HFFc6 (cell line): ENCODE results near the gene HPS6. TPM values are rescaled to one million over a fixed set of nuclear protein-coding genes. Genes with fewer than 3 reads are reported as not detected.

Experiments used
- DNase-seq: peaks from one replicate; pipeline ENCODE4 v3.0.0-alpha.2; 2018
- H3K27ac Mint-ChIP-seq: 2 replicates; pipeline ENCODE4 v1.8.0; 2020; ENCODE audit warnings: mild to moderate bottlenecking, mixed read lengths
- H3K27me3 Mint-ChIP-seq: 2 replicates; pipeline ENCODE4 v1.8.0; 2021; ENCODE audit warnings: mild to moderate bottlenecking, moderate library complexity, mixed read lengths; ENCODE audit not compliant: insufficient read depth
- H3K36me3 Mint-ChIP-seq: 2 replicates; pipeline ENCODE4 v1.8.0; 2021; ENCODE audit warnings: low read depth, mixed read lengths
- H3K4me1 Mint-ChIP-seq: 2 replicates; pipeline ENCODE4 v1.8.0; 2020; ENCODE audit warnings: low read depth, mixed read lengths
- H3K4me3 Mint-ChIP-seq: 2 replicates; pipeline ENCODE4 v1.8.0; 2020; ENCODE audit warnings: mild to moderate bottlenecking, moderate library complexity, mixed read lengths
- H3K9me3 Mint-ChIP-seq: 2 replicates; pipeline ENCODE4 v1.8.0; 2020; ENCODE audit warnings: mild to moderate bottlenecking, mixed read lengths
- total RNA-seq, 6 experiments: library from RNA; stranded (reverse); fragmentation: NEBNext Ultra II Directional; extraction: Animal tissue kit (Norgen Biotek cat#: 25700); gene quantifications; 2 replicates in 1 of 6; 3 replicates in 5 of 6; pipeline ENCODE4 v1.2.3, GENCODE V29; 2021
- TF ChIP-seq, protein P1 (sequence below): fragments of 200-600 bp; sonication (generic); IDR thresholded peaks from 2 replicates; pipeline ENCODE4 v1.5.0; 2021; ENCODE audit warnings: antibody characterized with exemption, mild to moderate bottlenecking

HPS6 gene
- total RNA-seq, 6 experiments from 2014 or later, result 22.0 to 29.4 (median 24.0) TPM

DNA sequence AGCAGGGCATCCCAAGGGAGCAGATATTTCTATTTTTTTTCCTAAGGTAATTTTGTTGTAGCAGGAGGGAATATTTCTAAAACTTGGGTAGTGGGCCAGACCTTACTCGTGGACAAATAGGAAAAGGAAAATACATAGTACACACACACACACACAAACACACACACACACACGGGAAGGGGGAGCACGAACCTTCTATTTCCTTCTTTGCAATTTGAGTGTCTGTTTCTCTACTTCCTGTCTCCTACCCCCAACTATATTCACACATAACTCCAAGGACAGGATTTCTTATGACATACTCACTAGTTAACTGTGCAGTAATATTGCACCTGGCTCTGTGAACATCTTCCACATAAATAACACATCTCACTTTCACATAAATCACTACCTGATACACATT lies 50.6 kb downstream of the HPS6 start:
- Mint-ChIP-seq H3K36me3 (0 out of 2 replicates have a peak, but pooled peaks cover 5% of the 10 kb centered on the region), H3K4me1 (peaks cover 69% of the 10 kb centered on the region), H3K27ac (peak overlapping the region; percentile 67), H3K4me3 (peak overlapping the region; percentile 94), H3K9me3 (no peaks in the 10 kb centered on the region), H3K27me3 (no peaks in the 10 kb centered on the region; the same call in 1 of the 2 replicates)
- no peak for DNase-seq
- TF ChIP-seq, protein P1, sequence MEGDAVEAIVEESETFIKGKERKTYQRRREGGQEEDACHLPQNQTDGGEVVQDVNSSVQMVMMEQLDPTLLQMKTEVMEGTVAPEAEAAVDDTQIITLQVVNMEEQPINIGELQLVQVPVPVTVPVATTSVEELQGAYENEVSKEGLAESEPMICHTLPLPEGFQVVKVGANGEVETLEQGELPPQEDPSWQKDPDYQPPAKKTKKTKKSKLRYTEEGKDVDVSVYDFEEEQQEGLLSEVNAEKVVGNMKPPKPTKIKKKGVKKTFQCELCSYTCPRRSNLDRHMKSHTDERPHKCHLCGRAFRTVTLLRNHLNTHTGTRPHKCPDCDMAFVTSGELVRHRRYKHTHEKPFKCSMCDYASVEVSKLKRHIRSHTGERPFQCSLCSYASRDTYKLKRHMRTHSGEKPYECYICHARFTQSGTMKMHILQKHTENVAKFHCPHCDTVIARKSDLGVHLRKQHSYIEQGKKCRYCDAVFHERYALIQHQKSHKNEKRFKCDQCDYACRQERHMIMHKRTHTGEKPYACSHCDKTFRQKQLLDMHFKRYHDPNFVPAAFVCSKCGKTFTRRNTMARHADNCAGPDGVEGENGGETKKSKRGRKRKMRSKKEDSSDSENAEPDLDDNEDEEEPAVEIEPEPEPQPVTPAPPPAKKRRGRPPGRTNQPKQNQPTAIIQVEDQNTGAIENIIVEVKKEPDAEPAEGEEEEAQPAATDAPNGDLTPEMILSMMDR, result no peak

DNA sequence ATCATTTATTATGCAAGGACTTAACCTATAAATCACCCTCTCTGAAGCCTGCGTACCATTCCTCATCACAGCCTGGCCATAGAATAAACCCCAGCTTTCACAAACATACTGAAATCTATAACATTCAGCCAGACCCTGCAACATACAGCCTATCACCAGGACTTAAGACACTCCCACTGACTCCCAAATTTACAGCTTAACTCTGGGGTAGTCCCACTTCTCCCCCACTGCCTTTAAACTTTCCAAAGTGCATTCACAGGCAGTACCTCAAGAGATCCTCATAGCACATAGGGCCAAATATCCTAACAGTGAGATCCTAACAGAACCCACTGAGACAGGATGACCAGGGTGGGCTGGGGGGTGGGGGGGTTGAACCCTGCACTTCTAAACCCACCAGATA lies 51.5 kb downstream of the HPS6 start:
- no peak for DNase-seq
- Mint-ChIP-seq H3K36me3 (0 out of 2 replicates have a peak, but pooled peaks cover 5% of the 10 kb centered on the region), H3K27ac (peak overlapping the region; percentile 94), H3K4me1 (peaks cover 77% of the 10 kb centered on the region), H3K4me3 (peak overlapping the region; percentile 91), H3K9me3 (no peaks in the 10 kb centered on the region), H3K27me3 (peaks cover 2% of the 10 kb centered on the region; the same call in 1 of the 2 replicates)
- TF ChIP-seq, protein P1, result no peak

Other genes starting within 250 kb of the HPS6 start
- 10 to 100 TPM; 56.2 to 61.6 (median 59.1) TPM for gene OGA, start 246.9 kb upstream of the HPS6 start, total RNA-seq
- 1 to 10 TPM in 1 of 6 experiments, under 1 TPM in 5; 0.31 to 1.3 (median 0.50) TPM for gene KCNIP2, start 221.5 kb upstream of the HPS6 start, total RNA-seq
- gene ARMH3, start 9.2 kb upstream of the HPS6 start, total RNA-seq, result 10 to 100 TPM; 18.0 to 21.7 (median 18.8) TPM
- 10 to 100 TPM; 51.6 to 64.8 (median 59.3) TPM for gene LDB1, start 55.0 kb downstream of the HPS6 start, total RNA-seq
- gene PPRC1, start 67.7 kb downstream of the HPS6 start, total RNA-seq, result 10 to 100 TPM; 49.4 to 56.6 (median 53.8) TPM
- gene NOLC1, start 87.0 kb downstream of the HPS6 start, total RNA-seq, result 10 to 100 TPM; 47.6 to 62.2 (median 58.4) TPM
- gene ELOVL3, start 160.9 kb downstream of the HPS6 start, total RNA-seq, result under 1 TPM in 4 of 6 experiments, not detected in 2; 0.11 to 0.21 (median 0.16) TPM
- under 1 TPM in 1 of 6 experiments, not detected in 5; 0.14 TPM for gene PITX3, start 176.2 kb downstream of the HPS6 start, total RNA-seq
- 10 to 100 TPM; 67.2 to 83.6 (median 74.2) TPM for gene GBF1, start 180.2 kb downstream of the HPS6 start, total RNA-seq